GM12801 (cell line): ENCODE measurements around the gene FBXL22.

Source experiments
- CTCF ChIP-seq: IDR thresholded peaks from one replicate; pipeline ENCODE4 v1.5.1; 2011; ENCODE audit warnings: control low read depth; ENCODE audit not compliant: insufficient read length; ENCODE audit errors: extremely low read depth

Gene FBXL22

GRCh38 chr15:63636518-63637061, 39.4 kb downstream of the FBXL22 start:
- no peak for TF ChIP-seq CTCF

GRCh38 chr15:63638839-63639238, 41.7 kb downstream of the FBXL22 start:
- no peak for TF ChIP-seq CTCF

- no peak for TF ChIP-seq CTCF
These were observed 43.0 kb downstream of the FBXL22 start for GRCh38 chr15:63640146-63640545.
